ENCODE results near the gene CD274.
"Not testable (repeated sequence)": the region's sequence is repeated elsewhere in the genome, so short reads cannot be mapped to it uniquely, and the experiment has no call there.

Gene CD274

DNA sequence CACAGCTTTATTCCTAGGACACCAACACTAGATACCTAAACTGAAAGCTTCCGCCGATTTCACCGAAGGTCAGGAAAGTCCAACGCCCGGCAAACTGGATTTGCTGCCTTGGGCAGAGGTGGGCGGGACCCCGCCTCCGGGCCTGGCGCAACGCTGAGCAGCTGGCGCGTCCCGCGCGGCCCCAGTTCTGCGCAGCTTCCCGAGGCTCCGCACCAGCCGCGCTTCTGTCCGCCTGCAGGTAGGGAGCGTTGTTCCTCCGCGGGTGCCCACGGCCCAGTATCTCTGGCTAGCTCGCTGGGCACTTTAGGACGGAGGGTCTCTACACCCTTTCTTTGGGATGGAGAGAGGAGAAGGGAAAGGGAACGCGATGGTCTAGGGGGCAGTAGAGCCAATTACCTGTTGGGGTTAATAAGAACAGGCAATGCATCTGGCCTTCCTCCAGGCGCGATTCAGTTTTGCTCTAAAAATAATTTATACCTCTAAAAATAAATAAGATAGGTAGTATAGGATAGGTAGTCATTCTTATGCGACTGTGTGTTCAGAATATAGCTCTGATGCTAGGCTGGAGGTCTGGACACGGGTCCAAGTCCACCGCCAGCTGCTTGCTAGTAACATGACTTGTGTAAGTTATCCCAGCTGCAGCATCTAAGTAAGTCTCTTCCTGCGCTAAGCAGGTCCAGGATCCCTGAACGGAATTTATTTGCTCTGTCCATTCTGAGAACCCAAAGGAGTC lies at the start of gene CD274:
Gene CD274, plus strand, starts transcription at position 184 of the 733 bp plus-strand sequence. CDS start 5,572 bp downstream, outside the sequence.
- DNase-seq, result peak; percentile 81

DNA sequence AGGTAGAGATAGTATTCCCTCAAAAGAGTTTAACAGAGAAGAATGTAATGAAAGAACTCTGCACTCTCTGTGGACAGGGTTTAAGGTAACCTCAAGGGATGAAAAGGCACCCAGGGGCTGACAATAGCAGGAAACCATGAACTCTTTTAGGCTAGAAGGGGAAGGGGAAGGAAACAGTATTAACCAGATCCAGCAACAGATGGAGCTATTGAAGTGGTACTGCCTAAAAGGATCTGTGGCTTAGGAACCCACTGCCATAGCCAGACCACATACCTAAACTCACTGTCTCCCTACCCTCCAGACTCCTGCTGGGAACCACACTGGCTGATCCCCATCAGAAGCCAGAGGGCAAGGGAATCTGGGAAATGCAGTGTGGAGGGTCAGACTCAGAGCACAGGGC lies 48.1 kb upstream of the CD274 start:
- no peak for DNase-seq

DNA sequence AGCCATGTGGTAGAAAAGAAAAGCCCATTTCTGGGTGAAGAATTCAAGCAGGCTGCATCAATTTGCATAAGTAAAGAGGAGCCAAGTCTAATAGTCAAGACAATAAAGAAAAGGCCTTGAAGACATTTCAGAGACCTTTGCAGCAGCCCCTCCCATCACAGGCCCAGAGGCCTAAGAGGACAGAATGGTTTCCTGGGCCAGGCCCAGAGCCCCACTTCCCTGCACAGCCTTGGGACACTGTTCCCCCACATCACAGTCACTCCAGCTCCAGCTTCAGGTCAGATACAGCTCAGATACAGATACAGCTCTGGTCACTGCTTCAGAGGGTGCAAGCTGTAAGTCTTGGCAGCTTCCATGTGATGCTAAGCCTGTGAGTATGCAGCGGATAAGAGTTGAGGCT lies 41.7 kb upstream of the CD274 start:
- DNase-seq, result no peak

DNA sequence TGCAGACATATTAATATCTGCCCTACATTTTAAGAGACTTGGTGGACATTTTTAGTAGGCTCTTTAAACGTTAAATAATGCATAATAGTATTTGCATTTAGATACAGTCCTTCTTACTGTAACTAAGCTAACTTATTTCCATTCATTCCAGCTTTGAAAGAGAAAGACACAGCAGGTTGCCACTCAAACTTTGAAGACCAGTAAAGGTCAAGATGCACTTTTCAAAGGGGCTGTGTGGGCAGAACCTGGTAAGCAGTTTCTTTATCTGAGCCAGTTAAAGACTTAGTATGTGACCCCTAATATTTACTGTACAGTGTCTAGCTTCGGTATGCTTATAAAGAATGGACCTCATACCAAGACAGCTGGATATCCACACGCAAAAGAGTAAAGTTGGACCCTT lies 33.4 kb upstream of the CD274 start:
- no peak for DNase-seq

DNA sequence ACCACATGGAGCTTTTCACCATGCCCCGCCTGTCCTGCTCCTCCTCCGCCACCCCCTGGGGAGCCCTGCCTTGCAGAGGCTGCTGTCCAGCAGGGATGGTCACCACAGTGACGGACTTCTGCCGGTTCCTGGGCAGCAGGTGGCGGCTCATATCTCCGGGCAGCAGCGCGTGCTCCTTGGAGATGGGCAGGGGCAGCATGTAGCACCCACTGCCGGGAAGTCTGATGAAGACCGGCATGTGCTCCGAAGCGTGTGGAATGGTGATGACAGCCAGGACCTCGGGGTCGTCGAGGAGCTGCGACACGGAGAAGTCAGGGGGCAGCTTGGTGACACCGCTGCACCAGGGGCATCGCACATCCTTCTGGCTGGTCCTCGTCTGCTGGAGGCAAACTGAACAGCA lies 31.9 kb upstream of the CD274 start:
- DNase-seq, result no peak

DNA sequence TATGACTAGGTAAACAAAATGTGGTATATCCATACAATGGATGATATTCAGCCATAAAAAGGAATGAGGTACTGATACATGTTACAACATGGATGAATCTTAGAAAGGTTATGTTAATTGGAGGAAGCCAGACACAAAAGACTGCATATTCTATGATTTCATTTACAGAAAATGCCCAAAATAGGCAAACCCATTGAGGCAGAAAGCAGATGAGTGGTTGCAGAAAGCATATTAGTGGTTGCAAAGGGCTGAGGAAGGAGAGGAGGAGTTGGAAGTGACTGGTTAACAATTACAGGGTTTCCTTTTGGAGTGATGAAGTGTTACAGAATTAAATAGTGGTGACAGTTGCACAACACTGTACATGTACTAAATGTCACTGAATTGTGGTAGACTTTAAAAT lies 30.4 kb upstream of the CD274 start:
- no peak for DNase-seq

DNA sequence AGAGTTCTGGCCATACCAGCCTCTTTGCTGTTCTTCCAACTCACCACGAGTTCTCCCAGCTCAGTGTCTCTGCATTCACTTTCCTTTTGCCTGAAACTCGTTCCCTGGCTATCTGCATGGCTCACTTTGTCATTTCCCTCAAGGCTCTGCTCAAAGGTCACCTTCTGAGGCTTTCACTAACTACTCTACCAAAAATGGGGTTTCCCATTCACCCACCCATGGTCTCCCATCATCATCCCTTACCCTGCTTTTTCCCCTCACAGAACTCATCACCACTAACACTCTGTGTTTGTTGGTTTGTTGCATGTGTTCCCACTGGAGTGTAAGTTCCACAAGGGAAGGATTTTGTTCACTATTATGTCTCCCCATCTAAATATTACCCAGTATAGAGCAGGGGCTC lies 29.2 kb upstream of the CD274 start:
- no peak for DNase-seq

DNA sequence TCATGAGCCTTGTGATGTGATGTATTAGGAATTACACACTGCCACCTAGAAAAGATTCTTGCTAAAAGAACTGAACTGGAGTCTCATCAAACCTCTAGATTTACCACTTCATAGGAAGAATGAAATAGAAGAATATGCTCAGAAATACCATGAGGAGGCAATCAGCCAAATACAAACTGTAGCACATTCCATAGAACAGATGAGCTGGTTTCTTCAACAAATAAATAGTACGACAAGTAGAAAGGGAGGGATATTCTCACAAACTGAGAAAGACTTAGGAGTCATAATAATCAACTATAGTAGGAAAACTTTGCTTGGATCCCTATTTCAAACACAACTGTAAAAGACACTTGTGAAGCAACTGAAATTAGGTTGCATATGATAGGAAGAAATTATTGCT lies 28.1 kb upstream of the CD274 start:
- DNase-seq, result no peak

DNA sequence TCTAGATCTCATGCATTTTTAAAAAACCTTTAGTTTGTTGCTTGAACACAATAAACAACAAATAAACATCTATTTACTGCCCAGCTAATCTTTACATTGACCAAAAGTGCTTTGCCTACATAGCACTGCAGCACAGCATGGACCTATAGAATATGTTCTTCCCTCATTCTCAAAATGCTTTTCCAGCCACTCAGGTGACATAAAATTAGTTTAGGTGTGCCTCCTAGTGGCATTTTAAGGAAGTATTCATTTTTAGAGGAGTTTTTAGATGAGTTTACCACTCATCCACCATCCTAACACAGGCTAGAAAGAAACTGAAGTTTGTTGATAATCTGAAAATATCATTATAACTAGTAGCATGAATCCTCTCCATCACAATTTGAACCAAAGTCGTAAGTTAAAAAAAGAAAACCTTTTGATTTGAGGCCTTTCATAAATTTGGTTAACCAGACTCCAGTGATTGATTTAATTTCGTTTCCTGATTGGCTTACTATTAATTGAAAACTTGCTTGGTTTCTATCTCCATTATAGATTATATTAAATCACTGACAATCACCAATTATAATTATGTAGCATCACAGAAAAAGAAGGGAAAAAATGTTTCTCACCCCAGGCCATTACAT lies 25.2 kb upstream of the CD274 start:
- DNase-seq, result no peak

DNA sequence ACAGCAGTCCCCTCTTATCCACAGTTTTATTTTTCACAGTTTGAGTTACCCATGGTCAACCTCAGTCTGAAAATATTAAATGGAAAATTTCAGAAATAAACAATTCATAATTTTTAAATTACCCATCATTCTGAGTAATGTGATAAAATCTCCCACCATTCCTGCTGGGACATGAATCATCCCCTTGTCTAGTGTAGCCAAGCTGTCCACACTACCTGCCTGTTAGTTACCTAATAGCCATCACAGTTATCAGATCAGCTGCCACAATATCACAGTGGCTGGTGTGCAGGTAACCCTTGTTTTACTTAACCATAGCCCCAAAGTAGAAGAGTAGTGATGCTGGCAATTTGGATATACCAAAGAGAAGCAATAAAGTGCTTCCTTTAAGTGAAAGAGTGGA lies 23.3 kb upstream of the CD274 start:
- DNase-seq, result no peak

DNA sequence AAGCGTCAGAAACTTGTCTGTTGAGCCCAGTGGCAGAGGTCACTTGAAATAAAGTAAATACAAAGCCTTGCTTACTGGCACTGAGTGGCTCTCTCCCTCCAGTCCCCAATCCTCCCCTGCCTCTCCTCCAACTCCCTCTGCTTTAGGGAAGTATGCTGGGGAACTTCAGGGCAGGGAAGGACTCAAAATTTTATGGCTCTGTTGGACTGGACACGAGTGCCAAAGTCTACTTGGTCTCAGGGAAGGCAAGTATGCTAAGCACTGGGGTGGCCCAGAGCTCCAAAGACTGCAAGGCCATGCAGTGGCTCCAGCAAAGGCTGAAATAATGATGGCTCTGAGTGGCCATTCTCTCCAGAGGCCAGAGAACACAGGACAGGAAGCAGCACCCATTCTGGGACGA lies 22.2 kb upstream of the CD274 start:
- DNase-seq, result no peak

DNA sequence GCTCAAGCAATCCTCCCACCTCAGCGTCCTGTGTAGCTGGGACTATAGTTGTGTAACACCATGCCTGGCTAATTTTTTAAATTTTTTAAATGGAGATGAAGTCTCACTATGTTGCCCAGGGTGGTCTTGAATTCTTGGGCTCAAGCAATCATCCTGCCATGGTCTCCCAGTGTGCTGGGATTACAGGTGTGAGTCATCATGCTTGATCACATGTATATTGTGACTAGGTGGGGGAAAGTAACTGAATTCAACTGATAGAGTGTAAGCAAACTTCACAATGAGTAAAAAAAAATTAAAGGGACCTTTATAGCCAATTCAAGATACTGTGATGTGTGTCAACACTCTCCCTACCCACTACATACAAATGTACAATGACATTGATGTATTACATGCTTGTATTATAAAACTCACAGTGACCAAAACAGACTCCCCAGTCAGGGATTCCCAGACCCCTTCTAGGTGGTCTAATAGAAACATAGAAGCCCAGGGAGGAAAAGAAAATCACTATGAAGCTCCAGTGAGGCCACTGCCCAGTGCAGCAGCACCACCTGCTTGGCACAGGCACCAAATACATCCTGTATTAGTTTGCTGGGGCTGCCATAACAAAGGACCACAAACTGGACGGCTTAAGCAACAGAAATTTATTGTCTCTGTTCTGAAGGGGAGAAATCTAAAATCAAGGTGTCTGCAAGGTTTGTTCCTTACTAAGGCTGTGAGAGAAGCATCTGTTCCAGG lies 21.4 kb upstream of the CD274 start:
- no peak for DNase-seq

DNA sequence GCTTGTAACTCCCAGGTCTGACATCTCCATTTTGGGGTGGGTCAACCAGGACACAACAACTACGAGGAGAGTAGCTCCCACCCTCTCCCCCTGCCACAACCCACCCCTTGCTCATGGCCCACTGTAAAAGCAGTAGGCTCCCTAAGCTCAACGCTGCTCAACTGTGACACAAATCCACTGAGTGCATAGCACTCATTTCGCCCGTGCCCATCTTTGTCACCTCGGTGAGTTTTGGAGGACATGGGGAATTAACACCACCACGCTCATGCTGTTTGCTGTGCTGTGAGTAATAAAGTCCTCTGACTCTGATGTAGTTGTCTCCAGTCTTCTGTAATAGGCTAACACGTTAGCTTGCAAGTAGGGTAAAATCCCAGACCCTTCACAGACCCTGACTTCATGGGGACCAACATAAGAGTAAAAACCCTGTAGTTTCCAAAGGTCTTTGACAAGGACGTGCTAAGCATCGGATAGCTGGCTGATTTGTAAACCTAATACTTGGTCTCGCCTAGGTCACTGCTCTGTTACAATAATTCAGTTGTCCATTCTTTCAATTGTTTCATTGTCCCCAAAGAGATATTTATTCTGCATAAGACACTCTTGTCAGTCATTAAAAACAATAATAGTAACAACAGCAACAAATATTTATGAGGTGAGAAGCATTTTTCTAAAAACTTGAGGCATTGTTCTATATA lies 20.3 kb upstream of the CD274 start:
- no peak for DNase-seq

DNA sequence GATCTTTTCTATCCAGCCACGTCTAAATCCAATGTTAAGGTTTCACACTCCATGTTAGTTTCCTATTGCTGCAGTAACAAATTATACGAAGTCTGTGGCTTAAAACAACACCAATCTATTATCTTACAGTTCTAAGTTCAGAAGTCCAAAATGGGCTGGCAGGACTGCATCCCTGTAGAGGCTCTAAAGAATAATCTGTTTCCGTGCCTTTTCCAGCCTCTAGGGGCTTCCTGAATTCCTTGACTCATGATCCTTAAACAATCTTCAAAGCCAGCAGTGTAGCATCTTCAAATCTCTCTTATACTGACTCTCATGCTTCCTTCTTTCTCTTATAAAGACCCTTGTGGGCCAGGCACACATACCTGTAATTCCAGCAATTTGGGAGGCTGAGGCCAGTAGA lies 19.4 kb upstream of the CD274 start:
- no peak for DNase-seq

DNA sequence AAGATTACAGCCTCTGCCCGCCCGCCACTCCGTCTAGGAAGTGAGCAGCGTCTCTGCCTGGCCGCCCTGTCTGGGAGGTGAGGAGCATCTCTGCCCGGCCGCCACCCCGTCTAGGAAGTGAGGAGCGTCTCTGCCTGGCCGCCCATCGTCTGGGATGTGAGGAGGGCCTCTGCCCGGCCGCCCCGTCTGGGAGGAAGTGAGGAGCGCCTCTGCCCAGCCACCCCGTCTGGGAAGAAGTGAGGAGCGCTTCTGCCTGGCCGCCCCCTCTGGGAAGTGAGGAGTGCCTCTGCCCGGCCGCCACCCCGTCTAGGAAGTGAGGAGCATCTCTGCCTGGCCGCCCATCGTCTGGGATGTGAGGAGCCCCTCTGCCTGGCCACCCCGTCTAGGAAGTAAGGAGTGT lies 17.5 kb upstream of the CD274 start:
- not testable (repeated sequence) for DNase-seq

DNA sequence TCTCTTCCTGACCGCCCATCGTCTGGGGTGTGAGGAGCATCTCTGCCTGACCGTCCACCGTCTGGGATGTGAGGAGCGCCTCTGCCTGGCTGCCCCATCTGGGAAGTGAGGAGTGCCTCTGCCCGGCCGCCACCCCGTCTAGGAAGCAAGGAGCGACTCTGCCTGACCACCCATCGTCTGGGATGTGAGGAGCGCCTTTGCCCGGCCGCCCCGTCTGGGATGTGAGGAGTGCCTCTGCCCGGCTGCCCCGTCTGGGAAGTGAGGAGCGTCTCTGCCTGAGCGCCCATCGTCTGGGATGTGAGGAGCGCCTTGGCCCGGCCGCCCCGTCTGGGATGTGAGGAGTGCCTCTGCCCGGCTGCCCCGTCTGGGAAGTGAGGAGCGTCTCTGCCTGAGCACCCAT lies 17.0 kb upstream of the CD274 start:
- DNase-seq, result not testable (repeated sequence)

DNA sequence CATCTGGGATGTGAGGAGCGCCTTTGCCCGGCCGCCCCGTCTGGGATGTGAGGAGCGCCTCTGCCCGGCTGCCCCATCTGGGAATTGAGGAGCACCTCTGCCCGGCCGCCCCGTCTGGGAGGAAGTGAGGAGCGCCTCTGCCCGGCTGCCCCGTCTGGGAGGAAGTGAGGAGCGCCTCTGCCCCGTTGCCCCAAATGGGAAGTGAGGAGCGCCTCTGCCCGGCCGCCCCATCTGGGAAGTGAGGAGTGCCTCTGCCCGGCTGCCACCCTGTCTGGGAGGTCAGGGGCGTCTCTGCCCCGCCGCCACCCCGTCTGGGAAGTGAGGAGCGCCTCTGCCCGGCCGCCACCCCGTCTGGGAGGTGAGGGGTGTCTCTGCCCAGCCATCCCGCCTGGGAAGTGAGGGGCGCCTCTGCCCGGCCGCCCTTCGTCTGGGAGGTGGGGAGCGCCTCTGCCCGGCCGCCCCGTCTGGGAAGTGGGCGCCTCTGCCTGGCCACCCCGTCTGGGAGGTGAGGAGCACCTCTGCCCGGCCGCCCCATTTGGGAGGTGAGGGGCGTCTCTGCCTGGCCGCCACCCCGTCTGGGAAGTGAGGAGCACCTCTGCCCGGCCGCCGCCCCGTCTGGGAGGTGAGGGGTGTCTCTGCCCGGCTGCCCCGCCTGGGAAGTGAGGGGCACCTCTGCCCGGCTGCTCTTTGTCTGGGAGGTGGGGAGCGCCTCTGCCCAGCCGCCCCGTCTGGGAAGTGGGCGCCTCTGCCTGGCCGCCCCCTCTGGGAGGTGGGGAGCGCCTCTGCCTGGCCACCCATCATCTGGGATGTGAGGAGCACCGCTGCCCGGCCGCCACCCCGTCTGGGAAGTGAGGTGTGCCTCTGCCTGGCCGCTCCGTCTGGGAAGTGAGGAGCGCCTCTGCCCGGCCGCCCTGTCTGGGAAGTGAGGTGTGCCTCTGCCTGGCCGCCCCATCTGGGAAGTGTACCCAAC lies 16.2 kb upstream of the CD274 start:
- DNase-seq, result not testable (repeated sequence)

DNA sequence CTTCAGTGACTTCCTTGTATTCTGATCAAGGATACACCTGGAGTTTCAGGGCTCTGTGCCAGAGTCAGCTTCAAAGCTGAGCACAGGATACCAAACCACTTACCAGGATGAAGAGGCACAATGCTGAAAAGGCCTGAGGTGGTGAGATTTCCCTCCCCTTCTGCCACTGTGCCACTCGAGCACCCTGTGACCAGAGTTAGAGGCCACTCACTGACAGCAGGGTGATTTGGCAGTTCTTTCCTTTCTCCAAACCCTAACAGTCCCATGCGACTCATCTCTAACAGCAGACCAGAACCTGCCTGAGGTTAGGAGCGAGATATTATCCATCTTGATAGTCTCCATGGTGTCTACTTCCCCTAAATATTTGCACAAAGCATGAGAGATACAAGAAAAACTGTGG lies 14.4 kb upstream of the CD274 start:
- peak; percentile 56 for DNase-seq

DNA sequence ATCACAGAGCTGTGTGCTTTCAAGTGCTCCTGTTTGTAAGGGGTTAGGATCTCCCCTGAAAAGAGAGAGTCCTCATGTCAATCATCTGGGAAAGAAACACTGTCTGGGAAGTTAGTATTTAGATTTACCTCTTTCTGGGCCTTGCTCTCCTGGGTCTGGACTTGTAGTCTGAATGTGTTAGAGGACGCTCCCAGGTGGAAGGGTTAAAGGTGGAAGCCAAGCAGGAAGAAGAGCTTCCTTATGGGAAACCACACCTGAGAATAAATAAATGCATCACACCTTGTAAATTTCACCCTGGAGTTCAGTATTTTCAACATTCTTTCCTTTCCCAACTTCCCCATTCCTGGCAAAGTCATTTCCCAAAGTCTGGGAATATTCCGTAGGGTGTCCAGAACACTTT lies 13.9 kb upstream of the CD274 start:
- no peak for DNase-seq

DNA sequence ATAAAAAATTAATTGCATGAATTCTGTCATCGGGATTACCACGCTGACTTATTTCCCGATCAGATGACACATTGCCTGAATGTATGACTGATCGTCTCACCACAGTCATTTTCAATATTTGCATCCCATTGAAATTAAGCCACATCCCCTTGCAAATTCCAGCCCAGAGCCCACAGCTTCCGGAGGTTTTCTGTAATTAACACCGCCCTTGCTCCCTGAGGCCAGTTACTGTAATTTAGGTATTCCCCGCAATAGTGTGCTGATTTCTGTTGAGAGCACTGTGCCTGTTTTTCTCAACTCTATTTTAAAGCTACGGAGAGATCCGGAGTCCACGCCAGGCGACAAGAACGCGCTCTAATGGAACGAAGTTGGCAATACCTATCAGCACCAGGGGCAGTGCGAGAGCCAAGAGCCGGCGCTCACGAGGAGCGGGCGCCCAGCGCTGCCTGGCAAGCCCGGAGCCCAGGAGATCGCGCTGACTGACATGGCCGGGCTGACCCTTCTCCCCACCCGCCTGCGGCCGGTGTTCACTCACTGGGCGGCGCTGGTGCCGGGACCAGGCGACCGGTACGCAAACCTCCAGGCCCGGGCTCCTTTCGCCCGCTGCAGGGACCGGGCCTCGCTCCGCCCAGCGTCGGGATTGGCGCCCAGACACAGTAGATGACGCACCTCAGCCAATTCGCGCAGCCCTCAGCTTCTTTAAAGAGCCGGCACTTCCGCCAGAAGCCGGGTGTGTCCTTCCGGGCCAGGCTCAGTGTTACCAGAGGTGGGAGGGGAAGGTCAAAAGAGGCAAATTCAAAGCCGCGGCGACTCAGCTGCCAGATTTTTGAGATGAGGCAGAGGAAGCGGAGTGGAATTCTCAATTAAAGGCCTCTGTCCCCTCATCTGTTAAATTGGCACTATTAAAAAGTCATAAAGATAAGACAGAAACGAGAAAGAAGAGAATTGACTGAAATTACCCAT lies 12.8 kb upstream of the CD274 start, which contains the start of gene PLGRKT:
Gene PLGRKT, minus strand, starts transcription at position 672 of the 963 bp plus-strand sequence. CDS start 5,948 bp downstream, outside the sequence.
- DNase-seq, result peak; percentile 89
